Testis (tissue), 2 donors: ENCODE data around the gene ARHGEF11.

ENCODE experiments used
- POLR2A ChIP-seq: fragments of 450-650 bp; IDR thresholded peaks from one replicate; pipeline ENCODE4 v1.6.1; 2017; ENCODE audit warnings: antibody characterized with exemption, mild to moderate bottlenecking, moderate library complexity
- TF ChIP-seq, protein P1 (sequence below), 3 experiments: fragments of 450-650 bp in 2 of 3; fragments of 200-600 bp in 1 of 3; sonication (generic) in 1 of 3; IDR thresholded peaks; one replicate each; pipeline ENCODE4 v1.5.1; 2016 to 2019; ENCODE audit warnings: antibody characterized with exemption in 3 of 3, mild to moderate bottlenecking in 2 of 3, moderate library complexity in 1 of 3

DNA sequence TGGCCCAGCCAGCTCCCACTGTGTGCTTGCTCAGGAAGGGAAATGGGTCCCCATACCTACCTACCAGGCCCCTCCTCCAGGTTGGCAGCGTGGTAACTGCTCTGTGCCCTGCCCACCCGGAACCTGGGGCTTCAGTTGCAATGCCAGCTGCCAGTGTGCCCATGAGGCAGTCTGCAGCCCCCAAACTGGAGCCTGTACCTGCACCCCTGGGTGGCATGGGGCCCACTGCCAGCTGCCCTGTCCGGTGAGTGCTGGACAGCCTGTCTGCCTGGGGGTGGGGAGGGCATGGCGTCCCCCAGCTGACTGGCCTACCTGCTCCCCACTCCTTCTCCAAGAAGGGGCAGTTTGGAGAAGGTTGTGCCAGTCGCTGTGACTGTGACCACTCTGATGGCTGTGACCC lies 135.9 kb downstream of the ARHGEF11 start:
- TF ChIP-seq, protein P1, sequence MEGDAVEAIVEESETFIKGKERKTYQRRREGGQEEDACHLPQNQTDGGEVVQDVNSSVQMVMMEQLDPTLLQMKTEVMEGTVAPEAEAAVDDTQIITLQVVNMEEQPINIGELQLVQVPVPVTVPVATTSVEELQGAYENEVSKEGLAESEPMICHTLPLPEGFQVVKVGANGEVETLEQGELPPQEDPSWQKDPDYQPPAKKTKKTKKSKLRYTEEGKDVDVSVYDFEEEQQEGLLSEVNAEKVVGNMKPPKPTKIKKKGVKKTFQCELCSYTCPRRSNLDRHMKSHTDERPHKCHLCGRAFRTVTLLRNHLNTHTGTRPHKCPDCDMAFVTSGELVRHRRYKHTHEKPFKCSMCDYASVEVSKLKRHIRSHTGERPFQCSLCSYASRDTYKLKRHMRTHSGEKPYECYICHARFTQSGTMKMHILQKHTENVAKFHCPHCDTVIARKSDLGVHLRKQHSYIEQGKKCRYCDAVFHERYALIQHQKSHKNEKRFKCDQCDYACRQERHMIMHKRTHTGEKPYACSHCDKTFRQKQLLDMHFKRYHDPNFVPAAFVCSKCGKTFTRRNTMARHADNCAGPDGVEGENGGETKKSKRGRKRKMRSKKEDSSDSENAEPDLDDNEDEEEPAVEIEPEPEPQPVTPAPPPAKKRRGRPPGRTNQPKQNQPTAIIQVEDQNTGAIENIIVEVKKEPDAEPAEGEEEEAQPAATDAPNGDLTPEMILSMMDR (IDR thresholded peaks at IDR 0.05), result no peak
- no peak for TF ChIP-seq POLR2A
